Measurements from ENCODE around the gene DMXL2.
A peak's percentile ranks its signal among the peaks of the same experiment; 100 is the strongest.
"Not testable (repeated sequence)": the region's sequence is repeated elsewhere in the genome, so short reads cannot be mapped to it uniquely, and the experiment has no call there.

DMXL2 gene

GRCh38 chr15:51576911-51577500 lies 45.6 kb downstream of the DMXL2 start:
- H3K36me3 Mint-ChIP-seq (ENCODE audit: insufficient read depth), result no peaks in the 10 kb centered on the region
- H3K27ac Mint-ChIP-seq, result no peak overlapping the region
- H3K4me3 Mint-ChIP-seq, result no peak overlapping the region

GRCh38 chr15:51576286-51576850 lies 46.2 kb downstream of the DMXL2 start:
- Mint-ChIP-seq H3K36me3 (ENCODE audit: insufficient read depth) (no peaks in the 10 kb centered on the region), H3K4me1 (ENCODE audit: low read depth in 2 of 2) (no peaks in the 10 kb centered on the region), H3K4me3 (no peak overlapping the region), H3K27me3 (peaks cover 0 to 4% of the 10 kb centered on the region in 2 donors), H3K9me3 (no peaks in the 10 kb centered on the region), H3K27ac (no peak overlapping the region)
- ATAC-seq (replicated peaks) (no peak), DNase-seq (no peak)

More at GRCh38 chr15:51576911-51577500, 45.6 kb downstream of the DMXL2 start:
- no peaks in the 10 kb centered on the region for H3K27me3 Mint-ChIP-seq
- no peaks in the 10 kb centered on the region for H3K4me1 Mint-ChIP-seq (ENCODE audit: low read depth in 2 of 2)
- DNase-seq, result no peak
- no peaks in the 10 kb centered on the region for H3K9me3 Mint-ChIP-seq
- ATAC-seq (replicated peaks), result no peak

- Mint-ChIP-seq H3K4me1 (ENCODE audit: low read depth in 2 of 2) (no peaks in the 10 kb centered on the region), H3K27me3 (peaks cover 0 to 6% of the 10 kb centered on the region in 2 donors), H3K4me3 (no peak overlapping the region), H3K36me3 (ENCODE audit: insufficient read depth) (no peaks in the 10 kb centered on the region), H3K9me3 (no peaks in the 10 kb centered on the region), H3K27ac (no peak overlapping the region)
- no peak for DNase-seq
- ATAC-seq (replicated peaks), result no peak
Measured at GRCh38 chr15:51575775-51576174, 46.8 kb downstream of the DMXL2 start.

- not testable (repeated sequence) for H3K27me3 Mint-ChIP-seq; H3K36me3 Mint-ChIP-seq (ENCODE audit: insufficient read depth); H3K4me1 Mint-ChIP-seq (ENCODE audit: low read depth in 2 of 2); DNase-seq; H3K27ac Mint-ChIP-seq; ATAC-seq (replicated peaks); H3K9me3 Mint-ChIP-seq; H3K4me3 Mint-ChIP-seq
Measured at GRCh38 chr15:51573352-51573751, 49.2 kb downstream of the DMXL2 start.

- not testable (repeated sequence) for H3K4me3 Mint-ChIP-seq; H3K27ac Mint-ChIP-seq; H3K9me3 Mint-ChIP-seq; ATAC-seq (replicated peaks); H3K36me3 Mint-ChIP-seq (ENCODE audit: insufficient read depth); H3K27me3 Mint-ChIP-seq; DNase-seq; H3K4me1 Mint-ChIP-seq (ENCODE audit: low read depth in 2 of 2)
Measured at GRCh38 chr15:51568939-51569784, 53.4 kb downstream of the DMXL2 start.

GRCh38 chr15:51561271-51561670 lies 61.3 kb downstream of the DMXL2 start:
- H3K27ac Mint-ChIP-seq, result no peak overlapping the region
- H3K36me3 Mint-ChIP-seq (ENCODE audit: insufficient read depth), result no peaks in the 10 kb centered on the region
- no peak overlapping the region for H3K4me3 Mint-ChIP-seq
- no peaks in the 10 kb centered on the region for H3K4me1 Mint-ChIP-seq (ENCODE audit: low read depth in 2 of 2)
- no peaks in the 10 kb centered on the region for H3K27me3 Mint-ChIP-seq
- no peak for ATAC-seq (replicated peaks)
- DNase-seq, result no peak
- no peaks in the 10 kb centered on the region for H3K9me3 Mint-ChIP-seq

- no peak overlapping the region for H3K4me3 Mint-ChIP-seq
- no peaks in the 10 kb centered on the region for H3K4me1 Mint-ChIP-seq (ENCODE audit: low read depth in 2 of 2)
- no peaks in the 10 kb centered on the region for H3K9me3 Mint-ChIP-seq
- no peak overlapping the region for H3K27ac Mint-ChIP-seq
- no peak for ATAC-seq (replicated peaks)
- no peaks in the 10 kb centered on the region for H3K36me3 Mint-ChIP-seq (ENCODE audit: insufficient read depth)
- no peaks in the 10 kb centered on the region for H3K27me3 Mint-ChIP-seq
- no peak for DNase-seq
Measured at GRCh38 chr15:51558876-51559275, 63.7 kb downstream of the DMXL2 start.

GRCh38 chr15:51558411-51558810 lies 64.2 kb downstream of the DMXL2 start:
- DNase-seq, result no peak
- H3K36me3 Mint-ChIP-seq (ENCODE audit: insufficient read depth), result no peaks in the 10 kb centered on the region
- no peaks in the 10 kb centered on the region for H3K27me3 Mint-ChIP-seq
- ATAC-seq (replicated peaks), result no peak
- H3K27ac Mint-ChIP-seq, result no peak overlapping the region
- H3K4me1 Mint-ChIP-seq (ENCODE audit: low read depth in 2 of 2), result no peaks in the 10 kb centered on the region
- H3K4me3 Mint-ChIP-seq, result no peak overlapping the region
- no peaks in the 10 kb centered on the region for H3K9me3 Mint-ChIP-seq

- no peaks in the 10 kb centered on the region for H3K4me1 Mint-ChIP-seq (ENCODE audit: low read depth in 2 of 2)
- H3K27me3 Mint-ChIP-seq, result no peaks in the 10 kb centered on the region
- ATAC-seq (replicated peaks) (no peak), DNase-seq (no peak)
- no peak overlapping the region for H3K27ac Mint-ChIP-seq
- no peak overlapping the region for H3K4me3 Mint-ChIP-seq
- no peaks in the 10 kb centered on the region for H3K36me3 Mint-ChIP-seq (ENCODE audit: insufficient read depth)
- H3K9me3 Mint-ChIP-seq, result no peaks in the 10 kb centered on the region
Measured at GRCh38 chr15:51550841-51551240, 71.7 kb downstream of the DMXL2 start.

- no peak for ATAC-seq (replicated peaks)
- Mint-ChIP-seq H3K27ac (no peak overlapping the region), H3K4me3 (no peak overlapping the region)
Measured at GRCh38 chr15:51547656-51548055, 74.9 kb downstream of the DMXL2 start.

GRCh38 chr15:51536965-51537574 lies 85.5 kb downstream of the DMXL2 start:
- H3K4me1 Mint-ChIP-seq (ENCODE audit: low read depth in 2 of 2), result no peaks in the 10 kb centered on the region
- no peak overlapping the region for H3K27ac Mint-ChIP-seq
- H3K9me3 Mint-ChIP-seq, result no peaks in the 10 kb centered on the region
- no peaks in the 10 kb centered on the region for H3K27me3 Mint-ChIP-seq
- H3K36me3 Mint-ChIP-seq (ENCODE audit: insufficient read depth), result no peaks in the 10 kb centered on the region
- H3K4me3 Mint-ChIP-seq, result no peak overlapping the region
- DNase-seq (no peak), ATAC-seq (replicated peaks) (no peak)

More at GRCh38 chr15:51547656-51548055, 74.9 kb downstream of the DMXL2 start:
- H3K36me3 Mint-ChIP-seq (ENCODE audit: insufficient read depth), result no peaks in the 10 kb centered on the region
- H3K4me1 Mint-ChIP-seq (ENCODE audit: low read depth in 2 of 2), result no peaks in the 10 kb centered on the region
- DNase-seq, result no peak
- H3K9me3 Mint-ChIP-seq, result no peaks in the 10 kb centered on the region
- no peaks in the 10 kb centered on the region for H3K27me3 Mint-ChIP-seq

GRCh38 chr15:51533672-51534398 lies 88.7 kb downstream of the DMXL2 start:
- Mint-ChIP-seq H3K4me3 (no peak overlapping the region), H3K27ac (peak overlapping the region in 1 of 2 donors; percentile 32), H3K36me3 (ENCODE audit: insufficient read depth) (peaks cover 2% of the 10 kb centered on the region), H3K9me3 (no peaks in the 10 kb centered on the region), H3K27me3 (no peaks in the 10 kb centered on the region), H3K4me1 (ENCODE audit: low read depth in 2 of 2) (no peaks in the 10 kb centered on the region)
- ATAC-seq (replicated peaks) (no peak), DNase-seq (no peak)

- no peak for ATAC-seq (replicated peaks)
- DNase-seq, result no peak
- Mint-ChIP-seq H3K9me3 (peaks cover 11 to 14% of the 10 kb centered on the region in 2 donors), H3K4me3 (no peak overlapping the region), H3K36me3 (ENCODE audit: insufficient read depth) (peaks cover 2% of the 10 kb centered on the region), H3K4me1 (ENCODE audit: low read depth in 2 of 2) (no peaks in the 10 kb centered on the region), H3K27ac (no peak overlapping the region), H3K27me3 (no peaks in the 10 kb centered on the region)
Measured at GRCh38 chr15:51526955-51527354, 95.6 kb downstream of the DMXL2 start.

Data from effector memory CD8-positive, alpha-beta T cell (primary cell).